Measurements from ENCODE around the gene SLC16A10.
"Not testable (repeated sequence)": the region's sequence is repeated elsewhere in the genome, so short reads cannot be mapped to it uniquely, and the experiment has no call there.

SLC16A10 gene

DNA sequence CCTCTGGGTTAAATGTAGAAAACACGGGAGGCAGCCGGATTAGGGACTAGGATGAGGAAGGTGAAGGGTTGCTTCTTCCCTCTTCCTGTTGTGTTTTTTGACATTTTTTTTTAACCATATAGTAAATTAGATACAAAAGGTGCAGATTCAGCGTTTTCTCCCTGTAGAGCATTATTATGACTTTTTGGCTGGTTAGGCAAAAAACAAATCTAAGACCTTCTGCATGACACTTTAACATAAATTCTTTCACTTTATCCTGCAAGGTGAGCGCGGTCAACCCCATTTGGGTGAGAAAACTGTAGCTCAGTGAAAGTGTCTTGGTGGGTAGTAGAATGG lies 1.3 kb downstream of the SLC16A10 start:
- Histone ChIP-seq H3K4me3 (ENCODE audit: low read length) (no peak overlapping the region), H3K9me3 (replicated peaks; ENCODE audit: low read length) (no peaks in the 10 kb centered on the region), H3K9ac (ENCODE audit: low read depth, low read length) (no peak overlapping the region), H3K4me1 (ENCODE audit: control insufficient read depth, insufficient read depth, low read length) (peaks cover 8% of the 10 kb centered on the region), H3K27me3 (ENCODE audit: control insufficient read depth, insufficient read depth, low read length) (peaks cover 70% of the 10 kb centered on the region), H3K4me2 (ENCODE audit: low read length) (peak overlapping the region; percentile 89), H3K36me3 (ENCODE audit: insufficient read depth, low read length) (no peaks in the 10 kb centered on the region)

DNA sequence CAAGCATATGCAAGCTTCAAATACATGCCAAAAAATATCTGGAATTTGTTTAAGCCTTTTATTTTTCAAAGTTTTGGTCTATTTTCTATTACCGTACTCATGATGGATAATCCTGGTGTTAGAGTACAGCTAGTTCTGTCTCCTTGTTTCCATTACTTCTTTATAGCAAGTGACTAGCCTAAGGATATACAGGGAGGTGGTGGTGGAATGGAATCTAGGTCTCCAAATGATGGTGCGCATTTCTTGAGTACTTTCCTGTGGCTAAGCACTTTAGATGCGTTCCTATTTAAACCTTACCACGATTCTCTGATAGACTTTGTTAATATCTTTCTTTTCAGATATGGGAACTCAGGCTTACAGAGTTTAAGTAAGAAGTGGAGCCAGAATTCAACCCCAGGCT lies 3.5 kb downstream of the SLC16A10 start:
- H3K27me3 ChIP-seq (ENCODE audit: control insufficient read depth, insufficient read depth, low read length), result peaks cover 74% of the 10 kb centered on the region
- H3K4me3 ChIP-seq (ENCODE audit: low read length), result no peak overlapping the region
- H3K9me3 ChIP-seq (replicated peaks; ENCODE audit: low read length), result no peaks in the 10 kb centered on the region
- H3K4me1 ChIP-seq (ENCODE audit: control insufficient read depth, insufficient read depth, low read length), result peaks cover 8% of the 10 kb centered on the region
- no peaks in the 10 kb centered on the region for H3K36me3 ChIP-seq (ENCODE audit: insufficient read depth, low read length)
- no peak overlapping the region for H3K4me2 ChIP-seq (ENCODE audit: low read length)
- H3K9ac ChIP-seq (ENCODE audit: low read depth, low read length), result no peak overlapping the region

DNA sequence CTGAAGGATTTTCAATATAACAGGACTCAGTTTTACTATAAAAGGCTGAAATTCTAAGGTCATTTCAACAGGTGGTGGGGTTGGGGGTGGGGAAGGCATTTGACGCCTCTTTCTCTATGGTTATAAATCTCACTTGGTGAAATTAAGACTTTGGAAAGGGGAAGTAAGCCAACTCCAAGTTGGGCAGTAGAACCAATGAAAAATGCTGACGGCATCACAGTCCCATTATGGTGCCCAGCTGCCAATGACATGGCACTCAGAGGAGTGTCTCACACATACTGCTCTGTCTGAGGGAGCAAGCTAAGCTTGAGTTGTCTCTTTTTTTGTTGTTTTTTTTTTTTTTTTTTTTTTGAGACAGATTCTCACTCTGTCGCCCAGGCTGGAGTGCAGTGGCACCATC lies 4.7 kb downstream of the SLC16A10 start:
- no peaks in the 10 kb centered on the region for H3K9me3 ChIP-seq (replicated peaks; ENCODE audit: low read length)
- no peak overlapping the region for H3K9ac ChIP-seq (ENCODE audit: low read depth, low read length)
- no peak overlapping the region for H3K4me3 ChIP-seq (ENCODE audit: low read length)
- peaks cover 62% of the 10 kb centered on the region for H3K27me3 ChIP-seq (ENCODE audit: control insufficient read depth, insufficient read depth, low read length)
- H3K4me1 ChIP-seq (ENCODE audit: control insufficient read depth, insufficient read depth, low read length), result peaks cover 8% of the 10 kb centered on the region
- H3K4me2 ChIP-seq (ENCODE audit: low read length), result no peak overlapping the region
- no peaks in the 10 kb centered on the region for H3K36me3 ChIP-seq (ENCODE audit: insufficient read depth, low read length)

DNA sequence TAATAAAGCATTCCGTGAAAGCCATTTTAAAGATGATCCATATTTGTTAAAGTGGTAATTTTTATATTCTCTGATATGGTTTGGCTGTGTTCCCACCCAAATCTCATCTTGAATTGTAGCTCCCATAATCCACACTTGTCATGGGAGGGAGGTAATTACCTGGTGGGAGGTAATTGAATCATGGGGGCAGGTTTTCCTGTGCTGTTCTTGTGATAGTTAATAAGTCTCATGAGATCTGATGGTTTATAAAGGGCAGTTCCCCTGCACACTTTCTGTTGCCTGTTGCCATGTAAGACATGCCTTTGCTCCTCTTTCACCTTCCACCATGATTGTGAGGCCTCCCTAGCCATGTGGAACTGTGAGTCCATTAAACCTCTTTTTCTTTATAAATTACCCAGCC lies 8.2 kb downstream of the SLC16A10 start:
- H3K4me1 ChIP-seq (ENCODE audit: control insufficient read depth, insufficient read depth, low read length); H3K4me3 ChIP-seq (ENCODE audit: low read length); H3K36me3 ChIP-seq (ENCODE audit: insufficient read depth, low read length); H3K4me2 ChIP-seq (ENCODE audit: low read length); H3K9me3 ChIP-seq (replicated peaks; ENCODE audit: low read length); H3K9ac ChIP-seq (ENCODE audit: low read depth, low read length): not testable (repeated sequence)
- H3K27me3 ChIP-seq (ENCODE audit: control insufficient read depth, insufficient read depth, low read length), result peaks cover 39% of the 10 kb centered on the region

DNA sequence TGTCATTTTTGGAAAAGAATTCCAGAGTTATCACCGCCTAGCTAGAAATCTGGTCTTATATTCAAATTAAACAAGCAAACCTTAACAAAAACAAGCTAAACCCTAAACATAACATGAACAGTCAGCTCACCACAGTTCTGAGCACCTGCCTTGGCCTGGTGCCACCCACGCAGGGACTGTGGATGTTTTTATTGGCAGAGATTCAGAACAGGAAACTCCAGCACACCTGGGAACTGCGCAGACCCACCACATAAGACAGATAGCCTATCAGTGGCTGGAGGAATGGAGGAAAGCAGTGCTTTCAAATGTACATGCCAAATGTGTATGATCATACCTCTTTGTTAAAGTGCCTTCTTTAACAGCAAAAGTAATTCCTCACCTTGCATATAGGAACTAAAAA lies 8.9 kb downstream of the SLC16A10 start:
- no peak overlapping the region for H3K4me2 ChIP-seq (ENCODE audit: low read length)
- H3K36me3 ChIP-seq (ENCODE audit: insufficient read depth, low read length), result no peaks in the 10 kb centered on the region
- H3K4me3 ChIP-seq (ENCODE audit: low read length), result no peak overlapping the region
- peaks cover 32% of the 10 kb centered on the region for H3K27me3 ChIP-seq (ENCODE audit: control insufficient read depth, insufficient read depth, low read length)
- no peaks in the 10 kb centered on the region for H3K9me3 ChIP-seq (replicated peaks; ENCODE audit: low read length)
- H3K9ac ChIP-seq (ENCODE audit: low read depth, low read length), result no peak overlapping the region
- H3K4me1 ChIP-seq (ENCODE audit: control insufficient read depth, insufficient read depth, low read length), result no peaks in the 10 kb centered on the region

DNA sequence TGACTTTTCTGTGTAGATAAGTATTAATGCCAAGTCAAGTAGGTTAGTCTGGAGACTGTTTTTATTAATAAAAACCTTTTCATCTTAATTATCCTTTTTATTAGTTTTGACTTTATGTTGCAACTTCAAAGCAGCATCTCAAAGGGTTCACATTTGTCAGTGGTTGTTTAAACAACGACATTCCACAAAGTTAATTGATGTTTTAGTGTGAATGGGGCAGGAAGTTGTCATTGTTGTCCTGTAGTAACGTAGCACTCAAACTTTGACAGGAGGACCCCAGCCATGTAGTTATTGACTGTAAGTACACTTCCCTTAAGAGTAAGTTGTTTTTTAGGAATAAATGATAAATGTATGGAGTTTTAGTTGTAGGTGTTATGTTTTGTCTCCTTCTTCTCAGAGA lies 11.3 kb downstream of the SLC16A10 start:
- no peaks in the 10 kb centered on the region for H3K4me1 ChIP-seq (ENCODE audit: control insufficient read depth, insufficient read depth, low read length)
- no peak overlapping the region for H3K4me2 ChIP-seq (ENCODE audit: low read length)
- peaks cover 17% of the 10 kb centered on the region for H3K27me3 ChIP-seq (ENCODE audit: control insufficient read depth, insufficient read depth, low read length)
- H3K9ac ChIP-seq (ENCODE audit: low read depth, low read length), result no peak overlapping the region
- no peaks in the 10 kb centered on the region for H3K9me3 ChIP-seq (replicated peaks; ENCODE audit: low read length)
- no peaks in the 10 kb centered on the region for H3K36me3 ChIP-seq (ENCODE audit: insufficient read depth, low read length)
- no peak overlapping the region for H3K4me3 ChIP-seq (ENCODE audit: low read length)

DNA sequence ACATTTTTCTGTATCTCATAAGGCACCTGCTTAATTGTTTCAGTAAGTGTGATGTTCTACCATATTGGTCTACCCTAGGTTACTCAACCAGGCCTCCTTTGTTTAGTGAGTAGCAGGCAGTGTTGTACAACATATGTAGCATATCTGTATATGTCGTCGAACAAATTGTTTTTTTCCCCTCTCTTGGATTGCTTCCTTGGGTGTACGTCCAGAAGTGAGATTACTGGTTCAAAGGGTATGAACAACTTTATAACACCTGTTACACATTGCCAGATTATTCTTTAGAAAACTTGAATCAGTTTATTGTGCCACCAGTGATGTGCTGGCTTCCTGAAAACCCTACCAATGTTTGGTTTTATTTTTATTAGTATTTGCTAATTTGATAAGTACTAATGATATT lies 14.7 kb downstream of the SLC16A10 start:
- peaks cover 5% of the 10 kb centered on the region for H3K4me1 ChIP-seq (ENCODE audit: control insufficient read depth, insufficient read depth, low read length)
- H3K4me3 ChIP-seq (ENCODE audit: low read length), result no peak overlapping the region
- H3K9ac ChIP-seq (ENCODE audit: low read depth, low read length), result no peak overlapping the region
- no peaks in the 10 kb centered on the region for H3K36me3 ChIP-seq (ENCODE audit: insufficient read depth, low read length)
- H3K4me2 ChIP-seq (ENCODE audit: low read length), result no peak overlapping the region
- H3K27me3 ChIP-seq (ENCODE audit: control insufficient read depth, insufficient read depth, low read length), result peaks cover 11% of the 10 kb centered on the region
- no peaks in the 10 kb centered on the region for H3K9me3 ChIP-seq (replicated peaks; ENCODE audit: low read length)

DNA sequence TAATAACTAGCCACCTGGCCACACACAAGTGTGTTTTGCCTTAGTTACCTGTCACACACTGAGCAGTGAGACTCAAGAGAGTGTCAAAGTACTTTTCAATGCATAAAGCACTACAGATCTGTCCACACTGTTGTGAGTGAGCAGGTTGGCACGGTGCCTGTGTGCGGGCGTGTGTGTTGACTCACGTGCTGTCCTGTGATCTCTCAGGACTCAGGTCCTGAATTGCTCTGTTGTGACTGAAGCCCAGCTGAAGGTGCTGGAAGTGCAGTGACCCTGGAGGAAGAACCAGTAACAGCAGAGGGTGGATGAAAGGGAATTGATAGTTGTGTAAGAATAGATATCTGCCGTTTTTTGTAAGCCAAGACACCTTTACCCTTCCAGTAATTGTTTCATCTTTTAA lies 18.3 kb downstream of the SLC16A10 start:
- H3K9ac ChIP-seq (ENCODE audit: low read depth, low read length), result no peak overlapping the region
- no peaks in the 10 kb centered on the region for H3K9me3 ChIP-seq (replicated peaks; ENCODE audit: low read length)
- no peak overlapping the region for H3K4me2 ChIP-seq (ENCODE audit: low read length)
- H3K4me3 ChIP-seq (ENCODE audit: low read length), result no peak overlapping the region
- H3K36me3 ChIP-seq (ENCODE audit: insufficient read depth, low read length), result no peaks in the 10 kb centered on the region
- H3K27me3 ChIP-seq (ENCODE audit: control insufficient read depth, insufficient read depth, low read length), result peaks cover 3% of the 10 kb centered on the region
- peaks cover 5% of the 10 kb centered on the region for H3K4me1 ChIP-seq (ENCODE audit: control insufficient read depth, insufficient read depth, low read length)

DNA sequence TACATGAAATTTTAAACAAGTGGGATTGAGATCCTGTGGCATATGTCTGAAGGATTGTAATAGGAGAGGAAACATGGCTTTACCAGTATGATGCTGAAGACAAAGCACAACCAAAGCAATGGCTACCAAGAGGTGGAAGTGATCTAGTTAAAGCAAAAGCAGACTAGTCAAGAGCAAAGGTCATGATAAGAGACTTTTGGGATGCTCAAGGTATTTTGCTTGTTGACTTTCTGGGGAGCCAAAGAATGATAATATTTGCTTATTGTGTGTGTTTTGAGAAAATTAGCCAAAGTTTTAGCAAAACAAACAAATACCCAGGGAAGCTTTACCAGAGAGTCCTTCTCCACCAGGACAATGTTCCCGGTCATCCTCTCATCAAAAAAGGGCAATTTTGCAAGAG lies 20.3 kb downstream of the SLC16A10 start:
- peaks cover 5% of the 10 kb centered on the region for H3K4me1 ChIP-seq (ENCODE audit: control insufficient read depth, insufficient read depth, low read length)
- H3K27me3 ChIP-seq (ENCODE audit: control insufficient read depth, insufficient read depth, low read length), result peaks cover 3% of the 10 kb centered on the region
- H3K9me3 ChIP-seq (replicated peaks; ENCODE audit: low read length), result no peaks in the 10 kb centered on the region
- H3K4me2 ChIP-seq (ENCODE audit: low read length), result no peak overlapping the region
- H3K4me3 ChIP-seq (ENCODE audit: low read length), result no peak overlapping the region
- no peak overlapping the region for H3K9ac ChIP-seq (ENCODE audit: low read depth, low read length)
- no peaks in the 10 kb centered on the region for H3K36me3 ChIP-seq (ENCODE audit: insufficient read depth, low read length)

DNA sequence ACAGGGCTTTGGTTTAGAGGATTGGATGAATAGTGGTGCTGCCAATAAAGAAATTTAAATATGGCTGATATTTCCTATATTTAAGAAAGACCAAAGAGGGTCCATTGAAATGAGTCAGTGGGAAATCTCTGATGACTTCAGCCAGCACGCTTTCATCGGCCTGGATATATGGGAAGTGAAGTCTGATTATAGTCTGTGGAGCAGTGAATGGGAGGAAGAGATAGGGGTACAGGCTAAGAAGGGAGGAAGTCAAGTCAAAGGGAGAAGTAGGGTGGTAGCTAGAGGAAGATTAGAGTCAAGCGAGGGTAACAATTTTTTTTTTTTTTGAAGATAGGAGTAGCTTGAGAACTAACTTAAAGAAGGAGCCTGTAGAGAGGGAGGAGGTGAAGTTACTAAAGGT lies 22.7 kb downstream of the SLC16A10 start:
- no peaks in the 10 kb centered on the region for H3K36me3 ChIP-seq (ENCODE audit: insufficient read depth, low read length)
- H3K27me3 ChIP-seq (ENCODE audit: control insufficient read depth, insufficient read depth, low read length), result no peaks in the 10 kb centered on the region
- no peak overlapping the region for H3K4me3 ChIP-seq (ENCODE audit: low read length)
- H3K9me3 ChIP-seq (replicated peaks; ENCODE audit: low read length), result no peaks in the 10 kb centered on the region
- H3K4me1 ChIP-seq (ENCODE audit: control insufficient read depth, insufficient read depth, low read length), result peaks cover 16% of the 10 kb centered on the region
- H3K4me2 ChIP-seq (ENCODE audit: low read length), result no peak overlapping the region
- no peak overlapping the region for H3K9ac ChIP-seq (ENCODE audit: low read depth, low read length)

DNA sequence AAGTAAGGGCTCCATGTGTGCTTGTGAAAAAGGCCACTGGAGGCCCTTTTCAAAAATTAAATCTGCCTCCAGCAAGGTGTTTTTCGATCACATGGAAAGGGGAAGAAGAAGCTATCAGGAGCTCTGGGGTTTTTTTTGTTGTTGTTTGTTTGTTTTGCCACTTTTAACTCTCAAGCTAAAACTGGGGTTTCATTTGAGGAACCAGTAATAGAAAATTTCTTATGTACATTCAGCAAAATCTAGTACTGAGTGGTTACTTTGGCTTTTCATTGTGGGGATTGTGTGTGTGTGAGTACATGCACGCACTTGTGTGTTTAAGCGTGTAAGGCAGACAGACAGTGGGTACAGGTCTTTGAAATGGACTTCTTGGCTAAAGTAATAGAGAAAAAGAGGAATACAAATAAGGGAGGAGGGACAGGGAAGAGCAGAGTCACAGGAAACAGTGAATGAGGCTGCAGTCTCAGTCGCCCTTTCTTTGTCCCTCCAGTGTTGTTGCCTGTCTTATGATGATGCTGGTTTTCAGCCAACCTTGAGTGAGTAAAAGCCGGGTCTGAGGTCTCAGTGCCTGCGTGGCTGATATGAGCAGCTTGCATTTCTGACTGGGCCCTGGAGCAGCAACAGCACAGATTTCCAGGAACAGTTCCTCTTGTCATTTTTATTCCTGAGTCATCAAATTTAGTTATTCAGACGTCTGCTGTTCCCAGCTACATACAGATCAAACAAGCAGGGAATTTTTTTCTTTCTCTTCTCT lies 26.2 kb downstream of the SLC16A10 start:
- Histone ChIP-seq H3K27me3 (ENCODE audit: control insufficient read depth, insufficient read depth, low read length) (no peaks in the 10 kb centered on the region), H3K36me3 (ENCODE audit: insufficient read depth, low read length) (no peaks in the 10 kb centered on the region), H3K9ac (ENCODE audit: low read depth, low read length) (no peak overlapping the region)

DNA sequence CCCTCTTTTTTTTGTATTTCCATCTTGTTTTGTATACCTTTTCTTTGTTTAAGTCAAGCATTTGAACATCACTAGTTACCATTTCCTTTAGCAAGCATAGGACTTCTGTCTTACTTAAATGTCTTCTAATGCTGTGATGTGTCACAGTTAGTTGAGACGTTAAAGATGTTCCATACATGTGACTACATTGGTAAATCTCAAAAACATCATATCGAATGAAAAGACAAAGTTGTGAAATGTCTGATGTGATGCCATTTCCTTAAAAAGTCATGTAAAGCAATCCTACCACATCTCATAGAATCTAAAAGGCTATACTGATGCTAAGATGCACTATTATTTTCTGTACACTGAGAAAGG lies 26.8 kb downstream of the SLC16A10 start:
- no peak overlapping the region for H3K4me3 ChIP-seq (ENCODE audit: low read length)
- no peaks in the 10 kb centered on the region for H3K36me3 ChIP-seq (ENCODE audit: insufficient read depth, low read length)
- no peaks in the 10 kb centered on the region for H3K9me3 ChIP-seq (replicated peaks; ENCODE audit: low read length)
- H3K9ac ChIP-seq (ENCODE audit: low read depth, low read length), result no peak overlapping the region
- H3K4me1 ChIP-seq (ENCODE audit: control insufficient read depth, insufficient read depth, low read length), result peaks cover 11% of the 10 kb centered on the region
- H3K27me3 ChIP-seq (ENCODE audit: control insufficient read depth, insufficient read depth, low read length), result no peaks in the 10 kb centered on the region
- no peak overlapping the region for H3K4me2 ChIP-seq (ENCODE audit: low read length)

More for the DNA sequence above, 26.2 kb downstream of the SLC16A10 start:
- no peak overlapping the region for H3K4me2 ChIP-seq (ENCODE audit: low read length)
- H3K4me3 ChIP-seq (ENCODE audit: low read length), result no peak overlapping the region
- peaks cover 11% of the 10 kb centered on the region for H3K4me1 ChIP-seq (ENCODE audit: control insufficient read depth, insufficient read depth, low read length)
- H3K9me3 ChIP-seq (replicated peaks; ENCODE audit: low read length), result no peaks in the 10 kb centered on the region

Measured in skeletal muscle satellite cell (primary cell).